RKO (cell line): ENCODE measurements around the gene OOSP2.

ENCODE experiments used
- DNase-seq: peaks from one replicate; pipeline ENCODE4 v3.0.0-alpha.2; 2016; ENCODE audit warnings: low spot score

The OOSP2 gene

DNA sequence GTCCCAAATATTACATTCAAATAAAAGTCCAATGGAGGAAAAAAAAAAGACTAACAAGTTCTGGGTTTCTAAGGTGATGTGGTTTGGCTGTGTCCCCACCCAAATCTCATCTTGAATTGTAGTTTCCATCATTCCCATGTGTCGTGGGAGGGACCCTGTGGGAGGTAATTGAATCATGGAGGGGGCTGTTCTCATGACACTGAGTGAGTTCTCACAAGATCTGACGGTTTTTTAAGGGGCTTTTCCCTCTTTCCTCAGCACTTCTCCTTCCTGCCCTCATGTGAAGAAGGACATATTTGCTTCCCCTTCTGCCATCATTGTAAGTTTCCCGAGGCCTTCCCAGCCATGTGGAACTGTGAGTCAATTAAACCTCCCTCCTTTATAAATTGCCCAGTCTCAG, 40.3 kb downstream of the OOSP2 start:
- DNase-seq, result no peak

DNA sequence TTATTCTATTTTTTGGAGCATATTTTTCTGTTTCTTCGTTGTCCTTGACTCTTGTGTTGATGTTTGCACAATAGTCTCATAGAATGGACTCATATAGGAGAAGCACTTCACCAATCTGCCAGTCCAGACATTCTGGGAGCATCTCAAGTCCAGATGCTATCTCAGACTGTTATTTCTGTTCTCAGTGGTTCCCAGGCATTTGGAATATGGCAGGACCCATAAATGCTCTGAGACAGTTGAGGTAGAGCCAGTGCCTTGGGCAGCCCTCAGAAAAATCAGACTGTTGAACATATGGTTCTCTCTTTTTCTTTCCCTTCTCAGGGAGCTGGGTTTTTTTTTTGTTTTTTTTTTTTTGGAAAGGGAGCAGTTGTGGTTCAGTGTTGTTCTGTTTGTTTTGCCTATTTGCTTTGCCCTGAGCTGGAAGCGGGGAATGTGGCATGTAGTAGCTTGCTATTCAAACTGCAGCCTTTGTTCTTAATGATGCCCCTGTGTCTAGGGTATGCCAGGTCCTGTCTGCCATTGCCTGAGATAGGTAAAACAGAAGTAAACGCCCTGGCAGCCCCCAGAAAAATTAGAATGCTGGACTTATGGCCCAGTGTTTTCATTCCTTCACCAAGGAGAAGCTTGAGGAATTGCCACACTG, 44.5 kb downstream of the OOSP2 start:
- no peak for DNase-seq

DNA sequence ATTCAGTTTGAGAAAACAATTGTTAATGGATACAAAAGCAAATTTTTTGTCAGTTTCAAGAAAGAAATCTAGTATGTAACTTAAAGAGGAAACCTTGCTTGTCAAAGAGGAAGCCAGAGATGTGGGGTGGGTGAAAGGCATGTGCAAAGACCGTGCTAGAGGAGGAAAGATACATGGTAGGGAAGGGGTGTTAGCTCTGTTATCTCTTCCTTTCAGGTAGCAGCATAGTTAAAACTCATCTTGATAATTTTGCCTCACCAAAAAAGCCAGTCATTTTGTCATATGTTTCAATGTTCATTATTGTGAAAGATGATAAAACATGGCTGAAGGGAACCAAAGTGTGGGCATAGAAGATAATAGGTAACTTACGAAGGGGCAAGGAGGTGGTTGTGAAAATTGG, 45.7 kb downstream of the OOSP2 start:
- no peak for DNase-seq

DNA sequence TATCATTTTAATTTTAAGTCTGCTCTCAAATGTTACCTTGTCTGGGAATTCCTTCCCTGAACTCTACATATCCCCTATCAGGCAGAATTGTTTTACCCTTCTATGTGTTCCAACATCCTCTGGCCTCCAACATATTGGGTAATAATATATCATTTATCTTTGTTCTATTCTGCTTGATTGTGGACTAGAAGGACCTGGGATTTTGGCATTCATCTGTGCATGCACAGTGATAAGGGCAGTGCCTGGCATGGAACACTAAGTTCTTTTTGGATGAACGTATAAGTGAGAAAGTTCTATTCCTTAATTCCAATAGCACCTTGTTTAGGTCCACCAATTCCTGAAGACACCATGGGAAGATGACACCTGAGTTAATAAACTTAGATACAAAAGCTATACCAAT, 47.0 kb downstream of the OOSP2 start:
- no peak for DNase-seq

DNA sequence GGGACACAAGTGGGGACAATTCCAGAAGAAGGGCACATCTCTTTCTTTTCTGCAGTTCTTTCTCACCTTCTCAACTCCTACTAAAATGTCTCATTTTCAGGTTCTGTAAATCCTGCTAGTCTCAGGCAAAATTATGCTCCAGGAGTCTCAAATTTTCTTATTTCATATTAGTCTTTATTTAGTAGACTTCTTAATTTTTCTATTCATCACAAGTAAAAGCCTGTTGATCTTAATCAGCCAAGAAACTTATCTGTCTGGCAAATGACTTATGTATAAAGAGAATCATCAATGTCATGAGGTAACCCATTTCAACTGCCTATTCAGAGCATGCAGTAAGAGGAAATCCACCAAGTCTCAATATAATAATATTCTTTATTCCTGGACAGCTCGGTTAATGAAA, 48.2 kb downstream of the OOSP2 start, which contains the start of gene MS4A2:
Gene MS4A2, plus strand, starts transcription at position 301 of the 400 bp plus-strand sequence. CDS start 102 bp downstream, outside the sequence.
- no peak for DNase-seq

DNA sequence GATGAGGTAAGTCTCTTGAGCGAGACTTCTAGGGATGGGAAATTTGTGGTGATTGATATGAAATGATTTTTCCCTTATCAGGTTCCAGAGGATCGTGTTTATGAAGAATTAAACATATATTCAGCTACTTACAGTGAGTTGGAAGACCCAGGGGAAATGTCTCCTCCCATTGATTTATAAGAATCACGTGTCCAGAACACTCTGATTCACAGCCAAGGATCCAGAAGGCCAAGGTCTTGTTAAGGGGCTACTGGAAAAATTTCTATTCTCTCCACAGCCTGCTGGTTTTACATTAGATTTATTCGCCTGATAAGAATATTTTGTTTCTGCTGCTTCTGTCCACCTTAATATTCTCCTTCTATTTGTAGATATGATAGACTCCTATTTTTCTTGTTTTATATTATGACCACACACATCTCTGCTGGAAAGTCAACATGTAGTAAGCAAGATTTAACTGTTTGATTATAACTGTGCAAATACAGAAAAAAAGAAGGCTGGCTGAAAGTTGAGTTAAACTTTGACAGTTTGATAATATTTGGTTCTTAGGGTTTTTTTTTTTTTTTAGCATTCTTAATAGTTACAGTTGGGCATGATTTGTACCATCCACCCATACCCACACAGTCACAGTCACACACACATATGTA, 55.4 kb downstream of the OOSP2 start:
- no peak for DNase-seq

DNA sequence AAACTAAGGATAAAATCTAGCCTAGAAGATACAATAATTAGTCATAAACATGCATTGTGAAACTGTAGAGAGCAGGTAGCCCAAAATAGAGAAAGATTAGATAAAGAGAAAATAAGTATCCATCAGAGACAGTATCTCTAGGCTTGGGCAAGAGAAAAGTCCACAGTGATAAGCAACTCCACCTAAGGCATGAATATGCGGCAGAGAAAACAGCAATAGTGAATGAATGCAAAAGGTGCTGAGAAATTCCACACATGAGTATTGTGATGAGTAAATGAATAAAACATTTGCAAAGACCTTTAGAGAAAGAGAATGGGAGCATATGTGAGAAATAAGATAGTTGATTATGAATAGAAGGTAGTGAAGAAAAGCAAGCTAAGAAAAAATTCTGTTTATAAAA, 57.0 kb downstream of the OOSP2 start:
- no peak for DNase-seq
